Sigmoid colon (tissue), 4 donors: ENCODE measurements around the gene C5orf15.

Source experiments
- CTCF ChIP-seq, 4 experiments: fragments of 450-650 bp in 3 of 4; fragments of 200-600 bp in 1 of 4; IDR thresholded peaks; one replicate each; pipeline ENCODE4 v1.5.1; 2016 to 2019; ENCODE audit warnings: antibody characterized with exemption in 4 of 4, mild to moderate bottlenecking in 3 of 4, moderate library complexity in 2 of 4
- EP300 ChIP-seq, 4 donors: sonication (generic); formaldehyde crosslinking; IDR thresholded peaks; one replicate each; pipeline ENCODE4 v1.6.1; 2017; ENCODE audit warnings: antibody characterized with exemption in 4 of 4
- POLR2AphosphoS5 ChIP-seq, 4 donors: sonication (generic); formaldehyde crosslinking; IDR thresholded peaks; one replicate each; pipeline ENCODE4 v1.6.1; 2017; ENCODE audit warnings: antibody characterized with exemption in 4 of 4

DNA sequence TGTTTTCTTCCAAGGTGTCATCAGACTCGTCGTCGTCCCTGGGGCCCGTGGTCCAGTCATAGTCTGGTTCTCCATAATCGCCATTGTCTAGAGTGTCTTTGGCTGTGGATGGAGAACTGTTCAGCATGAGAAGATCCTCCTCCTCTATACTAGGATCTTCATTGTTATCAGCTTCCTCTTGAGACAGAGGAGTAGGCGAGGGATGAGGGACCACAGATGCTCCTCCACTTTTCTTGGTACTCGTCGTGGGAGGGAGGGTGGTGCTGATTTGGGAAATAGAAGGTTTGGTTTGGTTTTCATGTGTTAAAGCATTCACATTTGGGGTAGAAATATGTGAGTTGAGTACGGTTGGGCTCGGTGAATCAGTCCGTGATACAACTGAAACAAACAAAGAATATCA is 8.8 kb downstream of the C5orf15 start:
- TF ChIP-seq EP300 (IDR thresholded peaks at IDR 0.05) (no peak), CTCF (IDR thresholded peaks at IDR 0.05) (no peak), POLR2AphosphoS5 (IDR thresholded peaks at IDR 0.05) (no peak)
